Left ventricle myocardium inferior (tissue), 1 donor: ENCODE measurements around the gene NBPF4. TPM values are rescaled to one million over a fixed set of nuclear protein-coding genes. Genes with fewer than 3 reads are reported as not detected.
"Not testable (repeated sequence)": the region's sequence is repeated elsewhere in the genome, so short reads cannot be mapped to it uniquely, and the experiment has no call there.

Experiments
- DNase-seq: peaks from one replicate; pipeline ENCODE4 v3.0.0-alpha.2; 2020
- H3K27ac ChIP-seq: fragments of 200-600 bp; replicated peaks from 2 replicates; pipeline ENCODE4 v1.8.0; 2021
- H3K27me3 ChIP-seq: fragments of 200-600 bp; 2 replicates; pipeline ENCODE4 v1.8.0; 2021; ENCODE audit warnings: low read depth
- H3K36me3 ChIP-seq: fragments of 200-600 bp; 2 replicates; pipeline ENCODE4 v1.8.0; 2021
- H3K4me1 ChIP-seq: fragments of 200-600 bp; 2 replicates; pipeline ENCODE4 v1.8.0; 2021
- H3K4me3 ChIP-seq: fragments of 200-600 bp; 2 replicates; pipeline ENCODE4 v1.8.0; 2021; ENCODE audit warnings: mild to moderate bottlenecking, moderate library complexity
- H3K9me3 ChIP-seq: fragments of 200-600 bp; replicated peaks from 2 replicates; pipeline ENCODE4 v1.8.0; 2021
- CTCF ChIP-seq: fragments of 200-600 bp; IDR thresholded peaks from 2 replicates; pipeline ENCODE4 v1.8.0; 2021; ENCODE audit warnings: antibody characterized with exemption, mild to moderate bottlenecking, borderline replicate concordance
- intact Hi-C: fragments of 100-400 bp; cut with micrococcal nuclease; formaldehyde crosslinking; loops from one replicate; pipeline ENCODE4 v1.11.0; 2022
- total RNA-seq: library from RNA; stranded (reverse); fragmentation: NEBNext Ultra II Directional; extraction: Animal tissue kit (Norgen Biotek cat#: 25700); gene quantifications from one replicate; pipeline ENCODE4 v1.2.1, GENCODE V29; 2021
- donor health status: DM: no; HTN: yes; CAD: no; lungs with severe emphysema.

The NBPF4 gene
- total RNA-seq, 1 donor from 2014 or later = not detected

- no peak overlapping the region for H3K4me3 ChIP-seq
- TF ChIP-seq CTCF = no peak
- peaks cover 3% of the 10 kb centered on the region for H3K9me3 ChIP-seq
- H3K36me3 ChIP-seq = no peaks in the 10 kb centered on the region
- intact Hi-C loops = no loop called here
- H3K27me3 ChIP-seq = peaks cover 49% of the 10 kb centered on the region
- no peak for DNase-seq
- H3K4me1 ChIP-seq = no peaks in the 10 kb centered on the region
- no peak overlapping the region for H3K27ac ChIP-seq
Observed at GRCh38 chr1:108209456-108210108, 34.3 kb downstream of the NBPF4 start.

- Histone ChIP-seq H3K4me3 (no peak overlapping the region), H3K27ac (no peak overlapping the region), H3K9me3 (peaks cover 5% of the 10 kb centered on the region), H3K4me1 (no peaks in the 10 kb centered on the region), H3K27me3 (peaks cover 49% of the 10 kb centered on the region), H3K36me3 (no peaks in the 10 kb centered on the region)
- no peak for TF ChIP-seq CTCF
- intact Hi-C loops = no loop called here
- no peak for DNase-seq
Observed at GRCh38 chr1:108208724-108209446, 35.0 kb downstream of the NBPF4 start.

- H3K9me3 ChIP-seq, H3K27me3 ChIP-seq, H3K27ac ChIP-seq, H3K36me3 ChIP-seq, H3K4me3 ChIP-seq, DNase-seq, intact Hi-C loops: not testable (repeated sequence)
- H3K4me1 ChIP-seq = peaks cover 25% of the 10 kb centered on the region
Observed at GRCh38 chr1:108203582-108203981, 40.3 kb downstream of the NBPF4 start.

- TF ChIP-seq CTCF = no peak
- H3K4me3 ChIP-seq = no peak overlapping the region
- H3K36me3 ChIP-seq = no peaks in the 10 kb centered on the region
- peaks cover 44% of the 10 kb centered on the region for H3K4me1 ChIP-seq
- intact Hi-C loops = no loop called here
- DNase-seq = no peak
- H3K9me3 ChIP-seq = peaks cover 8% of the 10 kb centered on the region
- H3K27ac ChIP-seq = no peak overlapping the region
- no peaks in the 10 kb centered on the region for H3K27me3 ChIP-seq
Observed at GRCh38 chr1:108201687-108202086, 42.2 kb downstream of the NBPF4 start.

GRCh38 chr1:108200687-108201051, 43.2 kb downstream of the NBPF4 start:
- intact Hi-C loops = no loop called here
- H3K27ac ChIP-seq = peak overlapping the region; percentile 99
- peak overlapping the region; percentile 98 for H3K4me3 ChIP-seq
- H3K36me3 ChIP-seq = peaks cover 10% of the 10 kb centered on the region
- peaks cover 52% of the 10 kb centered on the region for H3K4me1 ChIP-seq
- DNase-seq = no peak
- peak; percentile 26 for TF ChIP-seq CTCF
- H3K27me3 ChIP-seq = no peaks in the 10 kb centered on the region
- peaks cover 8% of the 10 kb centered on the region for H3K9me3 ChIP-seq
